K562 (cell line): Measurements from ENCODE around the gene PPIL6. TPM values are rescaled to one million over a fixed set of nuclear protein-coding genes. Genes with fewer than 3 reads are reported as not detected.

Source experiments
- ARID2 ChIP-seq: fragments of 450-650 bp; IDR thresholded peaks from 2 replicates; pipeline ENCODE4 v1.6.1; 2017; ENCODE audit warnings: antibody characterized with exemption, mild to moderate bottlenecking
- CHCHD3 ChIP-seq: fragments of 250-450 bp; sonication (Bioruptor Pico); IDR thresholded peaks from 2 replicates; pipeline ENCODE4 v2.1.2; 2022; ENCODE audit warnings: mild to moderate bottlenecking
- ESRRA ChIP-seq: fragments of 450-650 bp; IDR thresholded peaks from 2 replicates; pipeline ENCODE4 v1.6.1; 2014; ENCODE audit warnings: low read depth, mild to moderate bottlenecking, moderate library complexity, borderline replicate concordance
- HMG20B ChIP-seq: fragments of 250-450 bp; sonication (Bioruptor Pico); IDR thresholded peaks from 2 replicates; pipeline ENCODE4 v1.5.0; 2021; ENCODE audit warnings: mild to moderate bottlenecking
- HNRNPH1 ChIP-seq: fragments of 200-400 bp; formaldehyde crosslinking; optimal IDR thresholded peaks from 2 replicates; pipeline ENCODE3; 2017; ENCODE audit warnings: low read depth, mild to moderate bottlenecking, low read length, moderate library complexity
- KAT7 ChIP-seq: sonication (generic); formaldehyde crosslinking; IDR thresholded peaks from 2 replicates; pipeline ENCODE4 v1.8.0; 2022; ENCODE audit warnings: missing genetic modification reagents, mild to moderate bottlenecking, borderline replicate concordance
- KDM1A ChIP-seq, 2 experiments: fragments of 450-650 bp; IDR thresholded peaks; 2 replicates each; pipeline ENCODE4 v1.6.1; 2016; ENCODE audit warnings: mild to moderate bottlenecking in 2 of 2
- L3MBTL2 ChIP-seq: fragments of 450-650 bp; IDR thresholded peaks from 2 replicates; pipeline ENCODE4 v1.6.1; 2016; ENCODE audit warnings: mild to moderate bottlenecking, moderate library complexity
- MAZ ChIP-seq, 2 experiments: fragments of 450-650 bp in 1 of 2; sonication (generic) in 1 of 2; formaldehyde crosslinking; IDR thresholded peaks in 1 of 2; conservative IDR thresholded peaks in 1 of 2; 2 replicates each; pipeline versions ENCODE4 v1.4.0 to v1.5.0; 2020; ENCODE audit warnings: mild to moderate bottlenecking in 1 of 2, missing genetic modification reagents in 1 of 2
- MEF2A ChIP-seq: IDR thresholded peaks from 2 replicates; pipeline ENCODE4 v1.6.1; 2011; ENCODE audit warnings: low read depth, mild to moderate bottlenecking, low read length, moderate library complexity; ENCODE audit not compliant: control insufficient read depth
- MNT ChIP-seq, 2 experiments: fragments of 450-650 bp; conservative IDR thresholded peaks; 2 replicates each; pipeline ENCODE4 v1.6.1; 2017; ENCODE audit warnings: mild to moderate bottlenecking in 2 of 2, moderate library complexity in 2 of 2
- NBN ChIP-seq: fragments of 450-650 bp; IDR thresholded peaks from 2 replicates; pipeline ENCODE4 v1.6.1; 2016; ENCODE audit warnings: low read depth, mild to moderate bottlenecking
- NFE2L1 ChIP-seq: fragments of 450-650 bp; IDR thresholded peaks from 2 replicates; pipeline ENCODE4 v1.6.1; 2016; ENCODE audit warnings: missing genetic modification characterization, low read depth, mild to moderate bottlenecking, missing compliant biosample characterization, moderate library complexity, borderline replicate concordance
- NFXL1 ChIP-seq: fragments of 450-650 bp; formaldehyde crosslinking; IDR thresholded peaks from 2 replicates; pipeline ENCODE4 v1.4.0; 2021; ENCODE audit warnings: mild to moderate bottlenecking
- RBM39 ChIP-seq: fragments of 200-400 bp; formaldehyde crosslinking; optimal IDR thresholded peaks from 2 replicates; pipeline ENCODE3; 2018; ENCODE audit warnings: low read depth, low read length
- SMARCA5 ChIP-seq: fragments of 450-650 bp; IDR thresholded peaks from 2 replicates; pipeline ENCODE4 v1.6.1; 2016
- SP2 ChIP-seq: IDR thresholded peaks from 2 replicates; pipeline ENCODE4 v1.6.1; 2011; ENCODE audit warnings: mild to moderate bottlenecking, low read depth, low read length, moderate library complexity; ENCODE audit not compliant: poor library complexity, severe bottlenecking; ENCODE audit errors: extremely low read depth
- SREBF1 ChIP-seq: fragments of 150-350 bp; IDR thresholded peaks from 2 replicates; pipeline ENCODE4 v1.6.1; 2014; ENCODE audit warnings: antibody characterized with exemption, low read depth, low read length, borderline replicate concordance
- TBP ChIP-seq: optimal IDR thresholded peaks from 2 replicates; pipeline ENCODE3; 2011; ENCODE audit warnings: low read depth, low read length, improper control_type of control experiment
- THRAP3 ChIP-seq: fragments of 450-650 bp; IDR thresholded peaks from 2 replicates; pipeline ENCODE4 v1.6.1; 2016; ENCODE audit warnings: mild to moderate bottlenecking, inconsistent platforms, borderline replicate concordance
- ZFP91 ChIP-seq: sonication (generic); formaldehyde crosslinking; IDR thresholded peaks from 2 replicates; pipeline ENCODE4 v1.8.0; 2022; ENCODE audit warnings: mild to moderate bottlenecking, missing genetic modification reagents
- ZNF184 ChIP-seq: sonication (generic); formaldehyde crosslinking; IDR thresholded peaks from 2 replicates; pipeline ENCODE4 v1.5.0; 2020; ENCODE audit warnings: missing genetic modification reagents
- ZNF79 ChIP-seq: fragments of 250-450 bp; sonication (Bioruptor Pico); IDR thresholded peaks from 2 replicates; pipeline ENCODE4 v1.4.0; 2020; ENCODE audit warnings: low read depth, mild to moderate bottlenecking, moderate library complexity
- polyA plus RNA-seq, 8 experiments: library from polyadenylated mRNA; depleted of rRNA in 4 of 8; stranded (reverse) in 5 of 8; unstranded in 3 of 8; fragments of >200 nt; fragmentation: Nextera tagmentation in 2 of 8; fragmentation: Illumina TruSeq in 1 of 8; extraction: Ambion mirVana in 2 of 8; extraction: Trizol in 1 of 8; gene quantifications; 2 replicates each; pipeline versions ENCODE4 v1.2.1 to v1.2.3, GENCODE V29; 2011 to 2014; ENCODE audit warnings: inconsistent platforms in 1 of 8, missing spikeins in 1 of 8
- total RNA-seq, 7 experiments: library from RNA; depleted of rRNA in 6 of 7; stranded (reverse); fragments of >200 nt in 6 of 7; fragmentation: Illumina TruSeq in 2 of 7; extraction: Trizol in 2 of 7; gene quantifications; 2 replicates each; pipeline versions ENCODE4 v1.2.1 to v1.2.3, GENCODE V29; 2011 to 2021; ENCODE audit warnings: low replicate concordance in 1 of 7
- TF ChIP-seq, protein P1 (sequence below): fragments of 450-650 bp; formaldehyde crosslinking; IDR thresholded peaks from 2 replicates; pipeline ENCODE4 v1.4.0; 2020; ENCODE audit warnings: mild to moderate bottlenecking
- TF ChIP-seq, protein P2 (sequence below): sonication (generic); formaldehyde crosslinking; IDR thresholded peaks from 2 replicates; pipeline ENCODE4 v1.9.0; 2022; ENCODE audit warnings: mild to moderate bottlenecking, missing genetic modification reagents

PPIL6 gene
- total and polyA plus RNA-seq, 9 of the 15 experiments (the other 6 are each of a cell fraction or from before 2014, with no cell fraction given): 0.03 to 0.98 (median 0.41) TPM; not detected in 1

GRCh38 chr6:109441069-109441816 lies 815 bp upstream of the PPIL6 start (continued):
- TF ChIP-seq THRAP3 (no peak), SREBF1 (no peak), MAZ (CRISPR knock-in tag; conservative IDR thresholded peaks at IDR 0.05 in 1 of 2, IDR thresholded peaks at IDR 0.05 in 1 of 2) (peak in 1 of 2 experiments; percentile 17; a peak in 2 of 4 replicates), ARID2 (no peak), RBM39 (no peak), NBN (no peak), HNRNPH1 (no peak), ZNF79 (CRISPR knock-in tag) (no peak), ESRRA (no peak), MNT (conservative IDR thresholded peaks at IDR 0.05) (peak in 1 of 2 experiments; percentile 6; a peak in 1 of 4 replicates), SP2 (no peak), ZNF184 (CRISPR knock-in tag) (peak; percentile 90), KAT7 (peak; percentile 41; the same call in 1 of the 2 replicates), ZFP91 (peak; percentile 17; the same call in 1 of the 2 replicates), MEF2A (no peak), TBP (no peak), NFE2L1 (tag) (no peak), CHCHD3 (no peak), NFXL1 (CRISPR knock-in tag) (no peak), HMG20B (CRISPR knock-in tag) (no peak), L3MBTL2 (peak; percentile 31; the same call in 1 of the 2 replicates), KDM1A (IDR thresholded peaks at IDR 0.05) (no peak), SMARCA5 (0 out of 2 replicates have a peak, but pooled peaks have one; percentile 34)
- TF ChIP-seq, protein P1, sequence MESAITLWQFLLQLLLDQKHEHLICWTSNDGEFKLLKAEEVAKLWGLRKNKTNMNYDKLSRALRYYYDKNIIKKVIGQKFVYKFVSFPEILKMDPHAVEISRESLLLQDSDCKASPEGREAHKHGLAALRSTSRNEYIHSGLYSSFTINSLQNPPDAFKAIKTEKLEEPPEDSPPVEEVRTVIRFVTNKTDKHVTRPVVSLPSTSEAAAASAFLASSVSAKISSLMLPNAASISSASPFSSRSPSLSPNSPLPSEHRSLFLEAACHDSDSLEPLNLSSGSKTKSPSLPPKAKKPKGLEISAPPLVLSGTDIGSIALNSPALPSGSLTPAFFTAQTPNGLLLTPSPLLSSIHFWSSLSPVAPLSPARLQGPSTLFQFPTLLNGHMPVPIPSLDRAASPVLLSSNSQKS (CRISPR knock-in tag): no peak
- TF ChIP-seq, protein P2, sequence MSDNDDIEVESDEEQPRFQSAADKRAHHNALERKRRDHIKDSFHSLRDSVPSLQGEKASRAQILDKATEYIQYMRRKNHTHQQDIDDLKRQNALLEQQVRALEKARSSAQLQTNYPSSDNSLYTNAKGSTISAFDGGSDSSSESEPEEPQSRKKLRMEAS (CRISPR knock-in tag): 0 out of 2 replicates have a peak, but pooled peaks have one; percentile 46
